IMR-90 (cell line): ENCODE data around the gene ANKLE1. TPM values are rescaled to one million over a fixed set of nuclear protein-coding genes. Genes with fewer than 3 reads are reported as not detected.

ENCODE experiments used
- ATAC-seq: fragments of 200-7000 bp; cut with Tn5 transposase; 2 replicates; pipeline ENCODE4 v1.9.1; 2020; ENCODE audit warnings: low read depth, mild to moderate bottlenecking, moderate library complexity
- BruUV-seq: library from RNA; stranded (reverse); fragments of 400-500 nt; replicated peaks from 2 replicates; lab custom pipeline; 2021; lab: Mats Ljungman, UMichigan
- CTCF ChIA-PET: fragments of 300-600 bp; formaldehyde crosslinking; extraction: SDS; loops from one replicate; lab custom pipeline; 2021; ENCODE audit warnings: antibody characterized with exemption; lab: Yijun Ruan, JAX
- POLR2A ChIA-PET: fragments of 300-600 bp; sonication (Branson Sonifier 250); formaldehyde crosslinking; loops from one replicate; lab custom pipeline; 2022; ENCODE audit warnings: antibody characterized with exemption; ENCODE audit not compliant: unreplicated experiment; lab: Charles Lee
- DNase-seq: peaks from one replicate; pipeline ENCODE4 v3.0.0; 2013
- H2AFZ ChIP-seq: replicated peaks from 2 replicates; pipeline ENCODE3; 2013; ENCODE audit warnings: low read length, mild to moderate bottlenecking; ENCODE audit not compliant: poor library complexity
- H2AK5ac ChIP-seq: 2 replicates; pipeline ENCODE4 v1.6.1; 2013; ENCODE audit warnings: low read depth, low read length, inconsistent platforms
- H2AK9ac ChIP-seq: replicated peaks from 2 replicates; pipeline ENCODE3; 2013; ENCODE audit warnings: mild to moderate bottlenecking, low read depth, low read length, moderate library complexity; ENCODE audit not compliant: poor library complexity
- H2BK120ac ChIP-seq: 2 replicates; pipeline ENCODE4 v1.6.1; 2013; ENCODE audit warnings: low read depth, low read length, inconsistent platforms
- H2BK15ac ChIP-seq: 3 replicates; pipeline ENCODE4 v1.6.1; 2013; ENCODE audit warnings: low read depth, low read length, inconsistent platforms
- H2BK20ac ChIP-seq: 2 replicates; pipeline ENCODE4 v1.6.1; 2013; ENCODE audit warnings: low read depth, mild to moderate bottlenecking, inconsistent platforms, low read length, moderate library complexity
- H2BK5ac ChIP-seq: 2 replicates; pipeline ENCODE4 v1.6.1; 2013; ENCODE audit warnings: mild to moderate bottlenecking, low read depth, low read length, inconsistent platforms; ENCODE audit not compliant: poor library complexity, severe bottlenecking
- H3K14ac ChIP-seq: replicated peaks from 2 replicates; pipeline ENCODE4 v1.6.1; 2013; ENCODE audit warnings: low read depth, low read length, inconsistent platforms
- H3K18ac ChIP-seq: 2 replicates; pipeline ENCODE4 v1.6.1; 2013; ENCODE audit warnings: low read depth, low read length, control low read depth
- H3K23ac ChIP-seq: 2 replicates; pipeline ENCODE4 v1.6.1; 2013; ENCODE audit warnings: low read depth, low read length, inconsistent platforms
- H3K27ac ChIP-seq: 2 replicates; pipeline ENCODE4 v1.5.1; 2013; ENCODE audit warnings: mild to moderate bottlenecking, control low read depth, low read length; ENCODE audit not compliant: insufficient read depth
- H3K27me3 ChIP-seq: 2 replicates; pipeline ENCODE4 v1.6.1; 2013; ENCODE audit warnings: low read length; ENCODE audit not compliant: control insufficient read depth, insufficient read depth
- H3K36me3 ChIP-seq: 2 replicates; pipeline ENCODE4 v1.6.1; 2013; ENCODE audit warnings: low read length, mixed read lengths; ENCODE audit not compliant: control insufficient read depth, insufficient read depth
- H3K4ac ChIP-seq: 2 replicates; pipeline ENCODE4 v1.6.1; 2013; ENCODE audit warnings: low read depth, low read length, inconsistent platforms
- H3K4me1 ChIP-seq: 2 replicates; pipeline ENCODE4 v1.6.1; 2013; ENCODE audit warnings: low read length, mixed read lengths; ENCODE audit not compliant: control insufficient read depth, insufficient read depth
- H3K4me2 ChIP-seq: 2 replicates; pipeline ENCODE4 v1.6.1; 2013; ENCODE audit warnings: low read depth, mild to moderate bottlenecking, control low read depth, low read length, moderate library complexity
- H3K4me3 ChIP-seq: 2 replicates; pipeline ENCODE4 v1.5.1; 2013; ENCODE audit warnings: low read depth, mild to moderate bottlenecking, control low read depth, low read length, moderate library complexity; ENCODE audit not compliant: insufficient read depth
- H3K56ac ChIP-seq: 2 replicates; pipeline ENCODE4 v1.6.1; 2013; ENCODE audit warnings: low read length, inconsistent platforms; ENCODE audit not compliant: insufficient read depth; ENCODE audit errors: extremely low read depth
- H3K79me1 ChIP-seq, 2 experiments: 2 replicates each; pipeline ENCODE4 v1.6.1; 2013; ENCODE audit warnings: low read length in 2 of 2, inconsistent platforms in 1 of 2, low read depth in 1 of 2
- H3K9ac ChIP-seq: 2 replicates; pipeline ENCODE4 v1.6.1; 2013; ENCODE audit warnings: low read depth, low read length, control low read depth
- H3K9me1 ChIP-seq: 2 replicates; pipeline ENCODE4 v1.6.1; 2013; ENCODE audit warnings: low read length, inconsistent platforms; ENCODE audit not compliant: insufficient read depth
- H3K9me3 ChIP-seq: 2 replicates; pipeline ENCODE4 v1.6.1; 2013; ENCODE audit warnings: low read length; ENCODE audit not compliant: control insufficient read depth, insufficient read depth
- H4K20me1 ChIP-seq: 2 replicates; pipeline ENCODE4 v1.6.1; 2013; ENCODE audit warnings: low read length, inconsistent platforms; ENCODE audit not compliant: insufficient read depth
- H4K5ac ChIP-seq: 2 replicates; pipeline ENCODE4 v1.6.1; 2013; ENCODE audit warnings: mild to moderate bottlenecking, low read depth, low read length, control low read depth
- H4K8ac ChIP-seq, 2 experiments: 2 replicates each; pipeline ENCODE4 v1.6.1; 2013; ENCODE audit warnings: low read depth in 2 of 2, low read length in 2 of 2, control low read depth in 1 of 2, inconsistent platforms in 1 of 2
- H4K91ac ChIP-seq: 2 replicates; pipeline ENCODE4 v1.6.1; 2013; ENCODE audit warnings: low read depth, low read length, inconsistent platforms; ENCODE audit not compliant: insufficient read depth
- CEBPB ChIP-seq: IDR thresholded peaks from 2 replicates; pipeline ENCODE4 v1.6.1; 2012; ENCODE audit warnings: low read depth, low read length, improper control_type of control experiment
- FOS ChIP-seq: fragments of 150-350 bp; IDR thresholded peaks from 2 replicates; pipeline ENCODE4 v1.6.1; 2016; ENCODE audit warnings: low read depth, low read length
- MAZ ChIP-seq: IDR thresholded peaks from 2 replicates; pipeline ENCODE4 v1.6.1; 2012; ENCODE audit warnings: low read depth, mild to moderate bottlenecking, low read length, improper control_type of control experiment, moderate library complexity, borderline replicate concordance
- MXI1 ChIP-seq: IDR thresholded peaks from 2 replicates; pipeline ENCODE4 v1.6.1; 2012; ENCODE audit warnings: low read depth, mild to moderate bottlenecking, low read length, moderate library complexity, borderline replicate concordance
- POLR2A ChIP-seq: IDR thresholded peaks from 2 replicates; pipeline ENCODE4 v1.6.1; 2012; ENCODE audit warnings: mild to moderate bottlenecking, low read depth, low read length
- RAD21 ChIP-seq: IDR thresholded peaks from 2 replicates; pipeline ENCODE4 v1.6.1; 2012; ENCODE audit warnings: low read length, improper control_type of control experiment
- RCOR1 ChIP-seq: IDR thresholded peaks from 2 replicates; pipeline ENCODE4 v1.6.1; 2012; ENCODE audit warnings: mild to moderate bottlenecking, low read length, improper control_type of control experiment; ENCODE audit not compliant: insufficient replicate concordance
- SMC3 ChIP-seq: fragments of 150-350 bp; IDR thresholded peaks from 2 replicates; pipeline ENCODE4 v1.6.1; 2016; ENCODE audit warnings: low read depth, mild to moderate bottlenecking, antibody characterized with exemption, low read length, moderate library complexity
- whole genome bisulfite sequencing, 2 experiments: methylation state at CpG; one replicate each; pipeline versions ENCODE4 v1.1.5 to v1.1.7; 2013; ENCODE audit warnings: missing lambda C conversion rate in 2 of 2; ENCODE audit not compliant: insufficient read length in 1 of 2; ENCODE audit errors: extremely low coverage in 2 of 2; 5-methylcytosine and 5-hydroxymethylcytosine counted together
- dilution Hi-C: fragments of 300-500 bp; cut with HindIII; formaldehyde crosslinking; loops from one replicate; pipeline ENCODE4 v1.14.3; 2018; ENCODE audit warnings: low sequenced_read_pairs; ENCODE audit not compliant: unreplicated experiment
- in situ Hi-C: fragments of 300-500 bp; cut with MboI; formaldehyde crosslinking; loops from 3 replicates; pipeline ENCODE4 v1.14.3; 2019; ENCODE audit warnings: low sequenced_read_pairs, inconsistent platforms, mixed read lengths
- intact Hi-C: fragments of 100-400 bp; cut with micrococcal nuclease; formaldehyde crosslinking; loops from 2 replicates; pipeline ENCODE4 v1.10.0; 2022
- polyA plus RNA-seq, 3 experiments: library from polyadenylated mRNA; depleted of rRNA; stranded (reverse); fragments of >200 nt; gene quantifications; 2 replicates each; pipeline ENCODE4 v1.2.3, GENCODE V29; 2012; ENCODE audit warnings: low replicate concordance in 1 of 3
- total RNA-seq: library from RNA; depleted of rRNA; stranded (reverse); fragments of >200 nt; gene quantifications from 2 replicates; pipeline ENCODE4 v1.2.3, GENCODE V29; 2012
- TF ChIP-seq, protein P1 (sequence below): fragments of 150-350 bp; IDR thresholded peaks from 2 replicates; pipeline ENCODE4 v1.6.1; 2016; ENCODE audit warnings: low read depth, mild to moderate bottlenecking, low read length, moderate library complexity, borderline replicate concordance
- TF ChIP-seq, protein P2 (sequence below): conservative IDR thresholded peaks from 2 replicates; pipeline ENCODE4 v1.5.1; 2012; ENCODE audit warnings: mild to moderate bottlenecking, low read depth, low read length, improper control_type of control experiment

The ANKLE1 gene
- total and polyA plus RNA-seq, 2 of the 4 experiments (the other 2 are of a cell fraction) = under 0.01 to 0.87 TPM

DNA sequence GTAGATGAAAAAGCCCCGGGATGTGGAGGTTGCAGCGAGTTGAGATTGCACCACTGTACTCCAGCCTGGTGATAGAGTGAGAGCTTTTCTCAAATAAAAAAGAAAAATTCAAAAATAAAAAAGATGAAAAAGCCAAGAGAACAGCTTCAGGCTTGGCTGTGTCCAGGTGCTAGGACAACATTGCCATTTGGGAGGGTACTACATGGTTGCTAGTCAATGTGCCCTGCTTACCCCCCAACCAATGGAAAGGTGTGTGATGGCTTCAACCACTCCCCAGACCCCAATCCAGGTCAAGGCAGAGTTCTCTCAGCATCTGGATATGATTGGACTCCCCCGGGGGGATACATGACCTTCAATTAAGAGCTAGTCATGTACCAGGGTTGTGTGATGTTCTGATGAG is 2.3 kb upstream of the ANKLE1 start (continued):
- TF ChIP-seq CEBPB = no peak
- no peak for TF ChIP-seq FOS
- no peak for TF ChIP-seq MXI1

DNA sequence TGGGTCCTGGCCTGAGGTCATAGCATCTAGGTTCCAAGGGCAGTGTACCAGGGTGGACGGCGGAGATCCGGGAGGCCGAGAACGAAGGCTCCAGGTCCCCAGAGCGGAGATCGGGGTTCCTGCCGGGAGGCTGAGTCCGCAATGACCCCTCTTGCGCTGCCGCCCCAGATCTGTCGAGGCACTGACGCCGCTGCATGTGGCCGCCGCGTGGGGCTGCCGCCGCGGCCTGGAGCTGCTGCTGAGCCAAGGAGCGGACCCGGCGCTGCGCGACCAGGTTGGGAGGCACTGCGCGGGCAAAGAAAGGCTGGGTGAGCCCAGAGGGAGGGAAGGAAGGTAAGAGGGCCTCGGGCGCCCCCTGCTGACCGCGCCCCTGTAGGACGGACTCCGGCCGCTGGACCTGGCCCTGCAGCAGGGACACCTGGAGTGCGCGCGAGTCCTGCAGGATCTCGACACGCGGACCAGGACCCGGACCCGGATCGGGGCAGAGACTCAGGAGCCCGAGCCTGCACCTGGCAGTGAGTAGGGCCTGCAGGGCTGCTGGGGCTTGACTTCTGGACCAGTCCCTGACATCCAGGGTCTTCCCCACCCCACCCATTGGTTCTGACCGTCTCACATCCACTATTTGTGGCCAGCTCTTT is 906 bp downstream of the ANKLE1 start:
- H2BK5ac ChIP-seq = no peak overlapping the region
- CTCF ChIA-PET = interaction anchor here (1.2 kb wide), 1 partner anchor 48 kb away, joined by 3 read pairs; no protein-coding TSS in a partner anchor
- H3K9ac ChIP-seq = no peak overlapping the region
- no peaks in the 10 kb centered on the region for H3K4me1 ChIP-seq
- no peak overlapping the region for H3K18ac ChIP-seq
- no peak overlapping the region for H4K5ac ChIP-seq
- peak overlapping the region; percentile 62 for H2AK9ac ChIP-seq
- 6% methylated on average over 30 of the region's 45 CpGs; no CpG with 5 or more reads in 1 of the 2 experiments for WGBS, 2 experiments
- H3K9me1 ChIP-seq = no peaks in the 10 kb centered on the region
- H3K4ac ChIP-seq = no peak overlapping the region; the same call in 1 of the 2 replicates
- peak overlapping the region; percentile 32 for H3K4me3 ChIP-seq
- H2AK5ac ChIP-seq = no peak overlapping the region
- peak; percentile 62 for DNase-seq
- H3K14ac ChIP-seq = 0 out of 2 replicates have a peak overlapping the region, but pooled peaks have one; percentile 40
- no peak overlapping the region for H4K91ac ChIP-seq
- no TSS peak for BruUV-seq
- no peak overlapping the region for H3K27ac ChIP-seq
- TF ChIP-seq MAZ = peak; percentile 66; the same call in 1 of the 2 replicates
- TF ChIP-seq, protein P1, sequence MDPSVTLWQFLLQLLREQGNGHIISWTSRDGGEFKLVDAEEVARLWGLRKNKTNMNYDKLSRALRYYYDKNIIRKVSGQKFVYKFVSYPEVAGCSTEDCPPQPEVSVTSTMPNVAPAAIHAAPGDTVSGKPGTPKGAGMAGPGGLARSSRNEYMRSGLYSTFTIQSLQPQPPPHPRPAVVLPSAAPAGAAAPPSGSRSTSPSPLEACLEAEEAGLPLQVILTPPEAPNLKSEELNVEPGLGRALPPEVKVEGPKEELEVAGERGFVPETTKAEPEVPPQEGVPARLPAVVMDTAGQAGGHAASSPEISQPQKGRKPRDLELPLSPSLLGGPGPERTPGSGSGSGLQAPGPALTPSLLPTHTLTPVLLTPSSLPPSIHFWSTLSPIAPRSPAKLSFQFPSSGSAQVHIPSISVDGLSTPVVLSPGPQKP = no peak
- peak; percentile 70 for TF ChIP-seq SMC3
- TF ChIP-seq MXI1 = no peak
- TF ChIP-seq RCOR1 = no peak
- TF ChIP-seq POLR2A = no peak
- TF ChIP-seq, protein P2, sequence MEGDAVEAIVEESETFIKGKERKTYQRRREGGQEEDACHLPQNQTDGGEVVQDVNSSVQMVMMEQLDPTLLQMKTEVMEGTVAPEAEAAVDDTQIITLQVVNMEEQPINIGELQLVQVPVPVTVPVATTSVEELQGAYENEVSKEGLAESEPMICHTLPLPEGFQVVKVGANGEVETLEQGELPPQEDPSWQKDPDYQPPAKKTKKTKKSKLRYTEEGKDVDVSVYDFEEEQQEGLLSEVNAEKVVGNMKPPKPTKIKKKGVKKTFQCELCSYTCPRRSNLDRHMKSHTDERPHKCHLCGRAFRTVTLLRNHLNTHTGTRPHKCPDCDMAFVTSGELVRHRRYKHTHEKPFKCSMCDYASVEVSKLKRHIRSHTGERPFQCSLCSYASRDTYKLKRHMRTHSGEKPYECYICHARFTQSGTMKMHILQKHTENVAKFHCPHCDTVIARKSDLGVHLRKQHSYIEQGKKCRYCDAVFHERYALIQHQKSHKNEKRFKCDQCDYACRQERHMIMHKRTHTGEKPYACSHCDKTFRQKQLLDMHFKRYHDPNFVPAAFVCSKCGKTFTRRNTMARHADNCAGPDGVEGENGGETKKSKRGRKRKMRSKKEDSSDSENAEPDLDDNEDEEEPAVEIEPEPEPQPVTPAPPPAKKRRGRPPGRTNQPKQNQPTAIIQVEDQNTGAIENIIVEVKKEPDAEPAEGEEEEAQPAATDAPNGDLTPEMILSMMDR = peak; percentile 91
- TF ChIP-seq RAD21 = peak; percentile 89
- TF ChIP-seq FOS = no peak
- no peak overlapping the region for H3K56ac ChIP-seq
- ATAC-seq = peak; percentile 96
- intact Hi-C loops (loop anchor here (1.0 to 10.0 kb wide), 4 partner anchors 77 to 508 kb away; no protein-coding TSS in a partner anchor), dilution Hi-C loops (no loop called here), in situ Hi-C loops (loop anchor here (10.0 kb wide), 1 partner anchor 78 kb away; no protein-coding TSS in a partner anchor)
- POLR2A ChIA-PET = no interaction called here
- H3K36me3 ChIP-seq = peaks cover 6% of the 10 kb centered on the region
- H2BK20ac ChIP-seq = no peak overlapping the region
- no peak overlapping the region for H2BK15ac ChIP-seq
- H3K23ac ChIP-seq = no peak overlapping the region
- H3K27me3 ChIP-seq = no peaks in the 10 kb centered on the region
- no peaks in the 10 kb centered on the region for H3K9me3 ChIP-seq
- peak overlapping the region; percentile 71 for H3K4me2 ChIP-seq
- H4K20me1 ChIP-seq = no peaks in the 10 kb centered on the region
- peak overlapping the region; percentile 79 for H2AFZ ChIP-seq
- no peaks in the 10 kb centered on the region for H3K79me1 ChIP-seq
- H4K8ac ChIP-seq = peak overlapping the region in 1 of 2 experiments; percentile 6; a peak in 1 of 4 replicates
- no peak overlapping the region for H2BK120ac ChIP-seq
